HG02588 (cell line): Measurements from ENCODE around the gene INTS2.
"Not testable (repeated sequence)": the region's sequence is repeated elsewhere in the genome, so short reads cannot be mapped to it uniquely, and the experiment has no call there.

Experiments used
- ATAC-seq: cut with Tn5 transposase; IDR thresholded peaks from one replicate; pipeline ENCODE4 v1.9.1; 2021; ENCODE audit warnings: mild to moderate bottlenecking, moderate library complexity; ENCODE audit not compliant: unreplicated experiment

The INTS2 gene

DNA sequence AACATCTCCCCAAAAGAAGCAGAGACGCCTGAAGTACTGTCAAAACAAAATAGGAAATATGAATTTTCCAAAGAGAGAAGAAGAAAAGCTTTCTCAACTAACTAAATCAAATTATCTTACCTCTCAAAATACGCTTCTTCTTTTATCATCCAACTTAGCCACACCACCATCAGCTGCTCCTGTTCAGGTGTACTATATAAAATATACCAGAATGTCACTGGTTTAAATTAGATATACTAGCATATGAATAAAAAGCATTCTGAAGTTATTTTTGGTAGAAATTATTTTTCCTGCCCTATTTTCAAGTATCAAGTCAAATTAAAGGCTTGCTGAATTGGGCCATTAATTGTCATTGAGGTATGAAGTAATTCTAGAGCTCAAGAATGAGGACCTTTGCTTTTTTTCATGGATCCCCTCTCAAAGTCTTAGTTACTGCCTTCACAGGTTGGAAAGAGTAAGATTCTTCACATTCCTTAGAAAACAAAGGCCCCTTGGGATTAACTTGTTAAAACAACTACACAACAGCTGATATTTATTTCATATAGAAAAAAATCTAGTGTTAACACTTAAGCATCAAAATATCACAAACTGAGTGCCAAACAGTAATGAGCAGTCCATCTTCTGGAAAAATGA lies 30.1 kb downstream of the INTS2 start:
- no peak for ATAC-seq

DNA sequence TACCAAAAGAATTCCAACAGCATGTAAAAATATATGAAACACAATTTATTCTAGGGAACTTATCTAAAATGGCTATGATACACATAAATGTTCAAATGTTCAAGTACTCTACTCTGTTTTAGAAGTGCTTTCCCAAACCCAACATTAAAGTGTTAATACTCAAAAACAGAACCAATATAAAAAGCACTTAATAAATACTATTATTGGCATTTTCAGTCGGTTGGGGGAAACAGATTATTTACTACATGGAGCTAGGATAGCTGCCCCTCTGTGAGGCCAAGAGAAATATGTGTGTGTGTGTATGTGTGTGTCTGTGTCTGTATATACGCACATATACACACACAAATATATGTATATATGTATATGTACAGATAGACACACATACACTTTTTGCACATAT lies 32.4 kb downstream of the INTS2 start:
- ATAC-seq = no peak

DNA sequence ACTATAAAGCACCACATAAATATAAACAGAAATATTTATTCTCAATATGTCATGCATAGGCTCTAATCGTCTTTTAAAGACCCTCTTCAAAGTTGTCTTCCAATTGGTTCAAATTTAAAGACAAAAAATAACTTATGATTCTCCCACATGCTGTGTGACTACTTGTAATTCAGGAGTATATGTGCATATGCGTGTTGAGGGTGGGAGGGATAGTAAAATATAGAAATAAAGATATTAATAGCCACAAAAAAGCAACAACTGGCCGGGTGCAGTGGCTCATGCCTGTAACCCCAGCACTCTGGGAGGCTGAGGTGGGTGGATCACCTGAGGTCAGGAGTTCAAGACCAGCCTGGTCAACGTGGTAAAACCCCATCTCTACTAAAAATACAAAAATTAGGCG lies 33.5 kb downstream of the INTS2 start:
- not testable (repeated sequence) for ATAC-seq

DNA sequence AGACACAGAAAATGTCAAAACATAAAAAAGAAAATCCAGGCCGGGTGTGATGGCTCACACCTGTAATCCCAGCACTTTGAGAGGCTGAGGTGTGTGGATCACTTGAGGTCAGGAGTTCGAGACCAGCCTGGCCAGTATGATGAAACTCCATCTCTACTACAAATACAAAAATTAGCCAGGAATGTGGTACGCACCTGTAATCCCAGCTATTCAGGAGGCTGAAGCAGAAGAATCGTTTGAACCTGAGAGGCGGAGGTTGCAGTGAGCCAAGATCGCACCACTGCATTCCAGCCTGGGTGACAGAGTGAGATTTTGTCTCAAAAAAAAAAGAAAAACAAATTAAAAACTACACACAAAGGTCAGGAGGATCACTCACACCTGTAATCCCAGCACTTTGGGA lies 40.0 kb downstream of the INTS2 start:
- ATAC-seq = not testable (repeated sequence)

DNA sequence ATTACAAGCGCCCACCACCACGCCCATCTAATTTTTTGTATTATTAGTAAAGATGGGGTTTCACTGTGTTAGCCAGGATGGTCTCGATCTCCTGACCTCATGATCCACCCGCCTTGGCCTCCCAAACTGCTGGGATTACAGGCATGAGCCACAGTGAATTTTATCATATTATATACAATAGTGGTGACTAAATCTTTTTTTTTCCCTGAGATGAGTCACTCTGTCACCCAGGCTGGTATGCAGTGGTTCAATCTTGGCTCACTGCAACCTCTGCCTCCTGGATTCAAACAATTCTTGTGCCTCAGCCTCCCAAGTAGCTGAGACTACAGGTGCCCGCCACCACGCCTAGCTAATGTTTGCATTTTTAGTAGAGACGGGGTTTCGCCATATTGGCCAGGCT lies 41.9 kb downstream of the INTS2 start:
- ATAC-seq = not testable (repeated sequence)

DNA sequence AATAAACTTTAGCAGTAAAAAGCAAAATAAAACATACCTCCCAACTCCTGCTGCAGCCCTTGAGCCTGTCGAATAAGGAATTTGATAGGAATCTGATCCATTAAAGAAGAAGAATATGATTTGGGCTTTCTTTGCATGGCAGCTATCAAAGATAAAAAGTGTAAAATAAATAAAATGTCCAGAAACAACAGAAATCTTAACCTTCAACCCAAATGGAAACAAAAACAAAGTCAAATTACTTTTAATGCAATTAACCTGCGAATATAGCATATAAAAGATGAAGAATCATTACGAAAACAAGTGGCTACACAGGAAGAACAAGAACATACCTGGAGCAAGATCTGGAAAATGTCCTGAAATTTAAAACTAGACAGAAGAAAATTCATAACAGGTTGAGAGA lies 42.9 kb downstream of the INTS2 start:
- no peak for ATAC-seq

DNA sequence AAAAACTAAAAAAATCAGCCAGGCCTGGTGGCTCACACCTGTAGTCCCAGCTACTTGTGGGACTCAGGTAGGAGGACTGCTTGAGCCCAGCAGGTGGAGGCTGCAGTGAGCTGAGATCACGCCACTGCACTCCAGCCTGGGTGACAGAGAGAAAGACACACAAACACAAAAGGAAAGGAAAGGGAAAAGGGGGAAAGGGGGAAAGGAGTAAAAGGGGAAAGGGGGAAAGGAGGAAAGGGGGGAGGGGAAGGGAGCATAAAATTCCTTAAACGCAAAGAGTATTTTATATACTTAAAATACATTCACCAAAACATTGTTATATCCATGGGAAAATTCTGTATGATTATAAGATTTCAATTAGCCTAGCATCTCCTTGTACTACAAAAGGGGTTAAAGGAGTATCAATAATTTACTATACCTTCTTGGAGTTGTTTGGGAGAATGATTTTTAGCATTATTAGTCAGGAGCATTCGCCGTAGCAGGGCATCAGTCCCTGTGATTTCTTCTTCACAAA lies 47.1 kb downstream of the INTS2 start:
- no peak for ATAC-seq

DNA sequence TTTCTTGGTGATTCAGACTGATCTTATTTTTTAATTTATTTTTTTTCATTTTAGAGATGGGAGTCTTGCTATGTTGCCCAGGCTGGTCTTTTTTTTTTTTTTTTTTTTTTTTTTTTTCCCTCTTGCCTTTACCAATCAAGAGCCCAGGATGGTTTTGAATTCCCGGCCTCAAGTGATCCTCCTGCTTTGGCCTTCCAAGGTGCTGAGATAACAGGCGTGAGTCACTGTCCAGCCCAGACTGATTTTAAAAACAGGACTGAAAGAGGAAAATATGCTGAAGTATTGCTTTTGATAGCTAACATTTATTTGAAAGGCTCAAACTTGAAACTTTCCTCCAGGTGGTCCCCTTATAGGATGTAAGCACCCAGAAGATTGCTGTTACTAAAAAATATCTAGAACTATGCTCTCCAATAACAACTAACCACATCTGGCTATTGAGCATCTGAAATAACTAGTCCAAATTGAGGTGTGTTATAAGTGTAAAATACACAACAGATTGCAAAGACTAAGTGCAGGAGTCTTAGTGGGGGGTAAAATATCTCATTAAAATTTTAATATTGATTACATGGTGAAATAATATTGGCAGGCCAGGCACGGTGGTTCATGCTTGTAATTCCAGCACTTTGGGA lies 48.7 kb downstream of the INTS2 start:
- no peak for ATAC-seq

DNA sequence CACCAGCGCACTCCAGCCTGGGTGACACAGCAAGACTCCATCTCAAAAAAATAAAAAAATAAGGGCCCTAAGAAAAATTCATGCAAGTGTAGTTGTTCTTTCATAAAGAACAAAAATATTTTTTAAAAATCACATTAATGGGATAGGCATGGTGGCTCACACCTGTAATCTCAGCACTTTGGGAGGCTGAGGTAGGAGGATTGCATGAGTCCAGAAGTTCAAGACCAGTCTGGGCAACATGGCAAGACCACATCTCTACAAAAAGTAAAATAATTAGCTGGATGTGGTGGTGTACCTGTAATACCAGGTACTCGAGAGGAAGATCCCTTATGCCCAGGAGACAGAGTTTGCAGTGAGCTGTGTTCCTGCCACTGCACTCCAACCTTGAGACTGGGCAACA lies 49.3 kb downstream of the INTS2 start:
- ATAC-seq = no peak

DNA sequence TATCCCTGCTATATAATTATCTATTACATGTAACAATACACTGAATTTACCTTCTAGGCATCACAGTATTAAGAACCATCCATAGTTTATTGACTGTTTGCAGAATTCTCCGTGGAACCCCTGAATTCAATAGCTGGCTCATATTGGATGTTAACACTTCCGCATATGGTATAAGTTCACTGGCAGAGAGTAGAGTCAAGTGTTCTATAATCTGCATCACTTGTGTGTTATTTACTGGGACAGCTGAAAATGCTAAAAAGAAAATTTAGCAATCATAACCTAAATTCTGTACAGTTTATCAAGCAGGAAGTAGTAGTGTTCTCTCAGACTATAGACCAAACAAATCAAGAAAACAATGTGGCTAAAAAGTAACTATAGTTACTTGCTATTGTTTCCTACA lies 49.9 kb downstream of the INTS2 start:
- no peak for ATAC-seq

DNA sequence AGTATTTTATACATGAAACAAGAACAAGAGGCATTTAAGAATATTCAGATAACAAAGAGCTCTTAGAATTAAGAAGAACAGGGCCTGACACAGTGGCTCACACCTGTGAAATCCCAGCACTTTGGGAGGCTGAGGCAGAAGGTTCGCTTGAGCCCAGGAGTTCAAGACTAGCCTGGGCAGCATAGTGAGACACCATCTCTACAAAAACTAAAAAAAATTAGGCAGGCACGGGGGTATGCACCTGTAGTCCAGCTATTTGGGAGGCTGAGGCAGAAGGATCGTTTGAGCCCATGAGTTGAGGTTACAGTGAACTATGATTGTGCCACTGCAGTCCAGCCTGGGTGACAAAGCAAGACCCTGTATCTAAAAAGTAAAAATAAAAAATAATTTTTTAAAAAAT lies 52.0 kb downstream of the INTS2 start:
- no peak for ATAC-seq

DNA sequence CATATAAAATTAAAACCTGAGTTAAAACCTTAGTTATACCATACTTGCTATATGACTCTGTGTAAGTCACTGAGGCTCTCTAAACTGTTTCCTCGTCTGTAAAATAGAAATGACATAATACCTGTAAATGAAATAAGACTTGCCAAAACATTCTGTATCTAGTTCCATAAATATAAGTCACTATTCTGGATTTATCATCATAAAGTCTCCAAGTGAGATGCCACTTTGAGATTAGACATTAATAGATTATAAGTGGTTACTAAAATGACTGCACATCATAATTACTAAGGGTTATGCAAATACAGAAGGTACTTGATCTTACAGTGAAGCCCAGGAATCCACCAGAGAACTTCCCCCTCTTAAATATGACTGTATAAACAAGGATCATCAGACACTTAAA lies 52.5 kb downstream of the INTS2 start:
- no peak for ATAC-seq

DNA sequence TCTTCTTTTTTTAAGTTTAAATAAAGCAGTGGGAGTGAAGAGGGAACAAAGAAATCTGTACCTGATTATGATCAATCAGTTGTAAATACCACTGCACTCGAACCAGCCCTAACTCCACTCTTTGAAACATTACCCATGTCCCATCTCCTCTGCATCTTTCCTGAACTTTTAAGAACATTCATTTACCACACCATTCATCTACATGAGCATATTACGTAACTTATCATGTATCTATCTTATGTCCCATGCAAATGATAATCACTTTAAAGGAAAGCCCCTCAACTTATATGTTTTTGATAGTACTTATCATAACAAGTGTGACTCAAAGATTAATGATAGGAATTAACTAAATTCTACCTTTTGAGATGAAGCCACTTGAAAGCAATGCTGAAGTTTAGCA lies 53.7 kb downstream of the INTS2 start:
- no peak for ATAC-seq

DNA sequence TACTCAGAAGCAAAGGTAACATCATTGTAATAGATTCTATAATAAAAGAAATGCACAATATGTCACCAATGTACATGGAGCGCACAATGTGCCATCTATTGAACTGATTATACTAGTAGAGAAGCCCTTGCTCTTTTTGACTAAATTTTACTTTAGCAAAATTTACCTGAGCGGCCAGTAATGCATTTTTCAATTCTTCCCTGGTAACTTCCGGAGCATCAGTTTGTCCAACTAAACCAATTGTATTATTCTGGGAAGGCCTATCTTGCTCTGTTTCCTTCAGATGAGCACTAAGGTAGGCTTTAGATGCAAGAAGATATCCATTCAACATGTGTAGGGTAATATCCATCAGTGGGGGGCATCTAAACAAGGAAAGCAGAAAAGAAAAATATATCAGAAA lies 55.7 kb downstream of the INTS2 start:
- no peak for ATAC-seq

DNA sequence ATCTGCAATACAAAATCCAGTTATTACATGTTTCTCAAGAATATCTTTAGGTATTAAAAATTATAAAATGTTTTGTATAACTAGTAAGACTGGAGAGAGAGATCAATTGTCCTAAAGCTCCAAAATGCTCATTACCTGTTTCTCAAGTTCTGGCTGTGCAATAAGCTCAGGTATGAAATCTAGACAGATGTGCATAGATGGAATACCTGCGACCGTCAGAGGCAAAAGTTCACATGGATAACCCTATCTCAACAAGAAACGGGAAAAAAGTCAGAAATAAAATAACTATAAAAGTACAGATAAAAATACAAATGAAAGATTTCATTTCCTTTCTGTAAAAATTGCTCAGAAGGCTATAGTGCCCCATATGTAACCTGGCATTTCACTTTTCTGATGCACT lies 58.6 kb downstream of the INTS2 start:
- no peak for ATAC-seq

DNA sequence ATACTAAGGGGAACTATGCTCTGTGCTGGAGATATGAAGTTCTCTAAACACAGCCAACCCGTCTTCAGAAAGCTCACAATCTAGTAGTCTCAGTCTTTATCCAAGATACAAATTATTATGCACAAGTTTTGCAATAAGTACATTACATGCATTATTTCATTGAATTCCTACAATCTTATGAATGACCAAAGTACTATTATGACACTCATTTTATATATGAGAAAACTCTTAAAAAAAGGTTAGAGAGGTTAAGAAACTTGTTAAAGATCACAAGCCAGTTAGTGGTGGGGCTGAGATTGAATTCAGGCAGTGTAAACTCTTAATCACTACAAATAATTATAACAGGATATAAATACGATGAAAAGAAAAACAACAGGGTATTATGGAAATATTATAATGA lies 59.7 kb downstream of the INTS2 start:
- no peak for ATAC-seq

DNA sequence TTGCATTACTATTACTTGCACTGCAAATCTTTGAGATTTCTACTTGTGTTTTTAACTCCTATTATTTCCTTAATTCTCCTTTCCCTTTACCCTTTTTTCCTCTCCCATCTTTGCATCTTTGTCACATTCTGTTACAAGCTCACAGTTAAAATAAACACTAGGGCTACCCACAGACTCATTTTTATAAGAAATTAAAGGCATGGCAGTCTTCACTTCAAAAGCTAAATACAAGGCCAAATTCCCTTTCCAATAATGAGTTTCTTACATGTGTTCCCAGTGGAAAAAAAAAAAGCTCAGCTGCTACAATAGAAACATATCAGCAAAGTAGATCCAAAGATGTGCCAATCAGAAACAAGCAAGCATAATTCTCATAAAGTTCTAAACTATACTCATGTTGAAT lies 60.7 kb downstream of the INTS2 start:
- no peak for ATAC-seq

DNA sequence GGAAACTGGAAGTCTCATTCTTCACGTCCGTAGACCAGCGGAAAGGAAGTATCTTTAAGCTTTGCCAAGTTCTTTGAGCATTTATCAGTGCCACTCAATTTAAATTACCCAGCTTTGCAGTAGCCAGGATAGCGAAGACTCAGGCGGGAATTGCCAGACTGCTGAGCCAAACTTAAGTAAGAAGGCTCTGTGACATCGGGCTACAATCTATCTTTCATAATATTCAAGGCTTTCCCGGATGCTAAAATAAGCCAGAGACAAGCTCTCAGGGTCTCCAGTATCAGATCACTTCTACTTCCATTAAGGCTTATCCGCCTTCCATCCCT lies 64.0 kb downstream of the INTS2 start:
- ATAC-seq = peak; percentile 15

DNA sequence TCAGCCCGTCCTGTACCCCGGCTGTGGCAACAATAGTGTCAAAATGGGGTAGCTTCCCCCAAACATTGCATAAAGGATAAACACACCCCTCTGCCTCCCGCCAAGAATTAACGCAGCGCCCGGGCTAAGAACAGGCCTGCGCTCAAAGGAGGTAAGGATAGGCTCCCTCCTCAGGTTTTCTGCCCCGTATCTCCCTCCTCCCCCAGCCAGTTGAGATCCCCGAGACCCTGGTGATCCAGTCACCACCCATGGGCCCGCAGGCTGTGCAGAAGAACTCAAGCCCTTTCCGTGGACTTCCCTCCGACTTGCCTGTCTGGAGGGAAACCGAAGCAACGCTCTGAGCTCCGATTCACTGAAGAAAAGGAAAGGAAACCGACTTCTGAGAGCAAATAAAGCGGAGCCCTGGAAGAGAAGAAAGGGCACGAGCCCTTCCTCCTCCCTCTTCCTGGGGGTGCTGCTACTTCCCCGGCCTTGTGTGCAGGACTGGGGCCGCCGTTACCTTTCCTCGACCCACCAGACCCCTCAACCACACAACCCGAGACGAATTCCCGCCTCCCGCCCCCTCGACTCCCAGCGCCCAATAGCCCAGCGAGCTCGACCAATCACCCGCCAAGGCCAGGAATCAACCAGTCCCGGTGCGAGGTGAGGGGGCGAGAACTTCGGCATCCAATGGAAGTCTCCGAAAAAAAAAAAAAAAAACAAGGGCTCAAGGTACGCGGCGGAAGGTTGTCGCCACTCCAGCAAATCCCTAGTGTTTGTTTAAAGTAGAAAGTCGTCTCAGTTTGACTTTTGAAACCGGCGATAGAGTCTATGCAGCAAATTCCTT lies 64.6 kb downstream of the INTS2 start, which contains the start of gene BRIP1:
TSS of gene BRIP1 (minus strand) at position 554 of the 826 bp plus-strand sequence. CDS start 1,989 bp downstream, outside the sequence.
- peak; percentile 92 for ATAC-seq

DNA sequence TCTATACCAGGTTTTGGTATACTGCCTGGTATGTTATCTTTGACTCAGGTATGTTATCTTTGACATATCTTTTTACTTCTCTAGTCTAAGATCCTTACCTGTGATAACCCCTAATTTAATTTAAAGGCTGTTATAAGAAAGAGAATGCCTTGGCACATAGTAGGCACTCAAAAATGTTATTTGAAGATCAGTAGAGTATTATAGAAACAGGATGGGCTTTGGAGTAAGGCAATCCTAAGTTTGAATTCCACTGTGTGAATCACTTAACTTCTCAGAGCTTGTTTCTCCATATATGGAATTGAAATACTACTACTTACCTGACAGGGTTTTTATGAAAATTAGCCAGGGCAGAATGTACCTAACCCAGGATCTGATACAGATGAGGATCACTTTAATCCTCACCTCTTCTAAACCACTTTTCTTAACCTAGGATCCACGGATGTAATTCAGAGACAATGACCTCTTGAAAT lies 65.6 kb downstream of the INTS2 start:
- no peak for ATAC-seq

DNA sequence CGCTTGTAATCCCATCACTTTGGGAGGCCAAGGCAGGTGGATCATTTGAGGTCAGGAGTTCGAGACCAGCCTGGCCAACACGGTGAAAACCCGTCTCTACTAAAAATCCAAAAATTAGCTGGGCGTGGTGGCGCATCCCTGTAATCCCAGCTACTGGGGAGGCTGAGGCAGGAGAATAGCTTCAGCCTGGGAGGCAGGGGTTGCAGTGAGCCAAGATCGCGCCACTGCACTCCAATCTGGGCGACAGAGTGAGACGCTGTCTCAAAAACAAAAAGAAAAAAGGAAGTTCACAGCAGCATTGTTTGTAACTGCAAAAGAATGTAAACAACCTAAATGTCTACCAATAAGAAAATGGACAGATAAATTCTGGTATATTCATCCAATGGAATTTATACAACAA lies 67.4 kb downstream of the INTS2 start:
- not testable (repeated sequence) for ATAC-seq

DNA sequence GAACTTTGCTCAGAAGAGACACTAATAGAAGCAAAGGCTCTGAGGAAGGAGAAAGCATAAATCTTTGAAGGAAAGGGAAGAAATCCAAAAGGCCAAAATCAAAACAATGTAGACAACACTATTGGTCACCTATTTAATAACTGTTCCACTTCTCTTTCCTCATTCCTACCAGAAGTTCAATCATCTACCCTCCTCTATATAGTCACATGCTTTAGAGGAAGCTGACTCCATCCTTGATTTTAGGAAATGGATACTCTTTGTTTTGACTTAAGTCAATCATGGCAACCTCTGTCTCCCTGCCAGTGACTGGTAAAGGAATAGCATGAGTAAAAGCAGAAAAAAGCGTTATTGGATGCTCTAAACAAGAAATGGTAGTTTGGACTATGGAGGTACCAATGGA lies 71.7 kb downstream of the INTS2 start:
- ATAC-seq = no peak
